Neural progenitor cell (in vitro differentiated cells): ENCODE measurements around the gene GSDME. TPM values are rescaled to one million over a fixed set of nuclear protein-coding genes. Genes with fewer than 3 reads are reported as not detected.

ENCODE experiments used
- DNase-seq: peaks from one replicate; pipeline ENCODE4 v3.0.0-alpha.2; 2016; ENCODE audit warnings: low spot score
- H2AFZ ChIP-seq: fragments of 200-600 bp; sonication (generic); replicated peaks from 2 replicates; pipeline ENCODE4 v1.6.1; 2016; ENCODE audit warnings: antibody characterized with exemption
- H3F3A ChIP-seq: fragments of 200-600 bp; sonication (generic); 2 replicates; pipeline ENCODE4 v1.6.1; 2016; ENCODE audit warnings: antibody characterized with exemption, low read depth
- H3K27ac ChIP-seq: fragments of 200-600 bp; sonication (generic); 2 replicates; pipeline ENCODE4 v1.5.1; 2016; ENCODE audit warnings: mild to moderate bottlenecking
- H3K27me3 ChIP-seq: fragments of 200-600 bp; sonication (generic); 2 replicates; pipeline ENCODE4 v1.6.1; 2016; ENCODE audit warnings: mild to moderate bottlenecking, moderate library complexity
- H3K36me3 ChIP-seq: fragments of 200-600 bp; sonication (generic); 2 replicates; pipeline ENCODE4 v1.5.1; 2016
- H3K4me1 ChIP-seq: fragments of 200-600 bp; sonication (generic); 2 replicates; pipeline ENCODE4 v1.6.1; 2016; ENCODE audit warnings: mixed run types
- H3K4me2 ChIP-seq: fragments of 200-600 bp; sonication (generic); 2 replicates; pipeline ENCODE4 v1.6.1; 2016
- H3K4me3 ChIP-seq: fragments of 200-600 bp; sonication (generic); 2 replicates; pipeline ENCODE4 v1.5.1; 2016
- H3K79me2 ChIP-seq: fragments of 200-600 bp; sonication (generic); 2 replicates; pipeline ENCODE4 v1.6.1; 2016; ENCODE audit warnings: low read depth
- H3K9ac ChIP-seq: fragments of 200-600 bp; sonication (generic); 2 replicates; pipeline ENCODE4 v1.6.1; 2016
- H3K9me3 ChIP-seq: fragments of 200-600 bp; sonication (generic); 2 replicates; pipeline ENCODE4 v1.5.1; 2016; ENCODE audit warnings: low read depth
- H4K20me1 ChIP-seq: fragments of 200-600 bp; sonication (generic); 2 replicates; pipeline ENCODE4 v1.6.1; 2016; ENCODE audit warnings: low read depth
- H3K27ac Mint-ChIP-seq: 3 replicates; pipeline ENCODE4 v1.8.0; 2021; ENCODE audit warnings: mixed read lengths
- H3K27me3 Mint-ChIP-seq: 2 replicates; pipeline ENCODE4 v1.8.0; 2022; ENCODE audit warnings: low read depth, mild to moderate bottlenecking, inconsistent platforms, moderate library complexity, mixed read lengths; ENCODE audit not compliant: insufficient read depth
- H3K36me3 Mint-ChIP-seq: 3 replicates; pipeline ENCODE4 v1.8.0; 2021; ENCODE audit warnings: mixed read lengths
- H3K4me1 Mint-ChIP-seq: 3 replicates; pipeline ENCODE4 v1.8.0; 2021; ENCODE audit warnings: mixed read lengths
- H3K4me3 Mint-ChIP-seq: 3 replicates; pipeline ENCODE4 v1.8.0; 2021; ENCODE audit warnings: mild to moderate bottlenecking, moderate library complexity, mixed read lengths
- H3K9me3 Mint-ChIP-seq: 3 replicates; pipeline ENCODE4 v1.8.0; 2020; ENCODE audit warnings: mixed read lengths
- CTCF ChIP-seq: fragments of 200-600 bp; sonication (generic); IDR thresholded peaks from 2 replicates; pipeline ENCODE4 v1.5.1; 2017; ENCODE audit warnings: antibody characterized with exemption, mild to moderate bottlenecking
- EZH2 ChIP-seq: fragments of 200-600 bp; sonication (generic); IDR thresholded peaks from 2 replicates; pipeline ENCODE4 v1.6.1; 2017; ENCODE audit warnings: antibody characterized with exemption, mild to moderate bottlenecking, moderate library complexity
- EZH2phosphoT487 ChIP-seq: fragments of 200-600 bp; sonication (generic); IDR thresholded peaks from 2 replicates; pipeline ENCODE4 v1.6.1; 2017; ENCODE audit warnings: antibody characterized with exemption
- total RNA-seq: library from RNA; depleted of rRNA; stranded (reverse); fragments of >200 nt; gene quantifications from 2 replicates; pipeline ENCODE4 v1.2.3, GENCODE V29; 2015; ENCODE audit warnings: low replicate concordance

GSDME gene
- total RNA-seq, 1 donor from 2014 or later = 15.5 TPM

GRCh38 chr7:24763303-24763901 is 6.1 kb upstream of the GSDME start:
- Histone ChIP-seq H3K4me3 (no peak overlapping the region), H3K9ac (no peak overlapping the region), H3K4me1 (peaks cover 7% of the 10 kb centered on the region), H3K27ac (no peak overlapping the region), H3K27me3 (peaks cover 14% of the 10 kb centered on the region), H3F3A (no peaks in the 10 kb centered on the region), H3K9me3 (no peaks in the 10 kb centered on the region), H3K79me2 (no peaks in the 10 kb centered on the region), H3K36me3 (no peaks in the 10 kb centered on the region), H4K20me1 (no peaks in the 10 kb centered on the region), H3K4me2 (no peak overlapping the region), H2AFZ (no peak overlapping the region)
- Mint-ChIP-seq H3K27ac (no peak overlapping the region), H3K9me3 (no peaks in the 10 kb centered on the region), H3K4me1 (peaks cover 4% of the 10 kb centered on the region), H3K4me3 (no peak overlapping the region), H3K27me3 (peaks cover 7% of the 10 kb centered on the region), H3K36me3 (no peaks in the 10 kb centered on the region)
- no peak for DNase-seq
- TF ChIP-seq EZH2 (no peak), EZH2phosphoT487 (no peak), CTCF (no peak)

- H3K27me3 ChIP-seq = peaks cover 20% of the 10 kb centered on the region
- H3K27ac Mint-ChIP-seq = no peak overlapping the region
- H3K36me3 ChIP-seq = no peaks in the 10 kb centered on the region
- no peaks in the 10 kb centered on the region for H3K36me3 Mint-ChIP-seq
- H4K20me1 ChIP-seq = no peaks in the 10 kb centered on the region
- no peak overlapping the region for H3K9ac ChIP-seq
- H3K79me2 ChIP-seq = no peaks in the 10 kb centered on the region
- peaks cover 5% of the 10 kb centered on the region for H3K27me3 Mint-ChIP-seq
- TF ChIP-seq EZH2phosphoT487 (no peak), CTCF (no peak), EZH2 (no peak)
- H3K9me3 ChIP-seq = no peaks in the 10 kb centered on the region
- H3K4me1 ChIP-seq = peaks cover 9% of the 10 kb centered on the region
- H3K4me3 Mint-ChIP-seq = no peak overlapping the region
- H3K4me3 ChIP-seq = no peak overlapping the region
- no peak overlapping the region for H3K4me2 ChIP-seq
- peaks cover 8% of the 10 kb centered on the region for H3K4me1 Mint-ChIP-seq
- no peaks in the 10 kb centered on the region for H3F3A ChIP-seq
- no peak overlapping the region for H3K27ac ChIP-seq
- no peak overlapping the region for H2AFZ ChIP-seq
- H3K9me3 Mint-ChIP-seq = no peaks in the 10 kb centered on the region
- DNase-seq = no peak
Observed at GRCh38 chr7:24762771-24763170, 5.5 kb upstream of the GSDME start.

- no peak for TF ChIP-seq EZH2phosphoT487
- no peak for TF ChIP-seq CTCF
- TF ChIP-seq EZH2 = no peak
- H3K27ac Mint-ChIP-seq = no peak overlapping the region
- Histone ChIP-seq H4K20me1 (no peaks in the 10 kb centered on the region), H3K4me2 (no peak overlapping the region), H3K27ac (no peak overlapping the region), H3F3A (no peaks in the 10 kb centered on the region), H3K9ac (no peak overlapping the region), H3K4me1 (peaks cover 11% of the 10 kb centered on the region), H3K4me3 (no peak overlapping the region), H2AFZ (no peak overlapping the region), H3K36me3 (no peaks in the 10 kb centered on the region), H3K79me2 (no peaks in the 10 kb centered on the region), H3K27me3 (peaks cover 33% of the 10 kb centered on the region), H3K9me3 (no peaks in the 10 kb centered on the region)
- no peaks in the 10 kb centered on the region for H3K36me3 Mint-ChIP-seq
- H3K9me3 Mint-ChIP-seq = no peaks in the 10 kb centered on the region
- H3K27me3 Mint-ChIP-seq = peaks cover 7% of the 10 kb centered on the region
- no peak overlapping the region for H3K4me3 Mint-ChIP-seq
- no peak for DNase-seq
- peaks cover 13% of the 10 kb centered on the region for H3K4me1 Mint-ChIP-seq
Observed at GRCh38 chr7:24760968-24761367, 3.7 kb upstream of the GSDME start.
